DOHH2 (cell line): ENCODE results near the gene CNN3.

Experiments
- H3F3A ChIP-seq: fragments of 200-600 bp; sonication (generic), shearing (Covaris generic); 2 replicates; pipeline ENCODE4 v1.6.0; 2016; ENCODE audit warnings: antibody characterized with exemption, mild to moderate bottlenecking; ENCODE audit not compliant: control insufficient read depth, insufficient read depth
- H3K27ac ChIP-seq: fragments of 200-600 bp; sonication (generic); 2 replicates; pipeline ENCODE4 v1.5.1; 2014; ENCODE audit warnings: low read depth, mild to moderate bottlenecking, low read length, moderate library complexity
- H3K27me3 ChIP-seq: fragments of 200-600 bp; sonication (generic); 2 replicates; pipeline ENCODE4 v1.6.1; 2014; ENCODE audit warnings: mild to moderate bottlenecking, low read length, mixed read lengths; ENCODE audit not compliant: control insufficient read depth
- H3K36me3 ChIP-seq: fragments of 200-600 bp; sonication (generic); 2 replicates; pipeline ENCODE4 v1.6.1; 2014; ENCODE audit warnings: mild to moderate bottlenecking, low read length, moderate library complexity, mixed read lengths; ENCODE audit not compliant: control insufficient read depth
- H3K4me1 ChIP-seq: fragments of 200-600 bp; sonication (generic); 2 replicates; pipeline ENCODE4 v1.6.1; 2014; ENCODE audit warnings: mild to moderate bottlenecking, low read length, mixed read lengths; ENCODE audit not compliant: control insufficient read depth
- H3K4me2 ChIP-seq: fragments of 200-600 bp; sonication (generic); 2 replicates; pipeline ENCODE4 v1.6.0; 2014; ENCODE audit warnings: mild to moderate bottlenecking, low read length, moderate library complexity
- H3K4me3 ChIP-seq: fragments of 200-600 bp; sonication (generic); 2 replicates; pipeline ENCODE4 v1.5.1; 2014; ENCODE audit warnings: mild to moderate bottlenecking, low read length, mixed read lengths
- H3K79me2 ChIP-seq: fragments of 200-600 bp; sonication (generic); 2 replicates; pipeline ENCODE4 v1.6.1; 2014; ENCODE audit warnings: mild to moderate bottlenecking, low read length, mixed read lengths; ENCODE audit not compliant: control insufficient read depth
- H3K9me2 ChIP-seq: fragments of 200-600 bp; sonication (generic); replicated peaks from 2 replicates; pipeline ENCODE4 v1.6.1; 2014; ENCODE audit warnings: mild to moderate bottlenecking, low read length, mixed read lengths; ENCODE audit not compliant: control insufficient read depth
- H3K9me3 ChIP-seq: fragments of 200-600 bp; sonication (generic); 2 replicates; pipeline ENCODE4 v1.6.1; 2014; ENCODE audit warnings: antibody characterized with exemption, low read length, mixed read lengths; ENCODE audit not compliant: control insufficient read depth, insufficient read depth
- H4K20me1 ChIP-seq: fragments of 200-600 bp; sonication (generic); 2 replicates; pipeline ENCODE4 v1.6.0; 2014; ENCODE audit warnings: low read depth, mild to moderate bottlenecking, antibody characterized with exemption, low read length, moderate library complexity; ENCODE audit not compliant: control insufficient read depth, insufficient read depth
- EZH2phosphoT487 ChIP-seq: fragments of 200-600 bp; sonication (generic); IDR thresholded peaks from 2 replicates; pipeline ENCODE4 v1.6.1; 2017; ENCODE audit warnings: borderline replicate concordance, mild to moderate bottlenecking, antibody characterized with exemption, low read length, moderate library complexity, mixed read lengths
- TF ChIP-seq, protein P1 (sequence below): fragments of 200-600 bp; sonication (generic); IDR thresholded peaks from one replicate; pipeline ENCODE4 v1.5.1; 2014; ENCODE audit warnings: antibody characterized with exemption, mild to moderate bottlenecking, low read depth, low read length; ENCODE audit not compliant: poor library complexity, severe bottlenecking

CNN3 gene

GRCh38 chr1:94953107-94953506 lies 26.2 kb upstream of the CNN3 start:
- Histone ChIP-seq H4K20me1 (no peaks in the 10 kb centered on the region), H3K4me3 (no peak overlapping the region), H3F3A (no peaks in the 10 kb centered on the region), H3K4me2 (no peak overlapping the region), H3K9me3 (no peaks in the 10 kb centered on the region), H3K27ac (no peak overlapping the region), H3K27me3 (no peaks in the 10 kb centered on the region), H3K4me1 (no peaks in the 10 kb centered on the region), H3K79me2 (no peaks in the 10 kb centered on the region), H3K9me2 (no peaks in the 10 kb centered on the region), H3K36me3 (no peaks in the 10 kb centered on the region)
- no peak for TF ChIP-seq EZH2phosphoT487
- TF ChIP-seq, protein P1, sequence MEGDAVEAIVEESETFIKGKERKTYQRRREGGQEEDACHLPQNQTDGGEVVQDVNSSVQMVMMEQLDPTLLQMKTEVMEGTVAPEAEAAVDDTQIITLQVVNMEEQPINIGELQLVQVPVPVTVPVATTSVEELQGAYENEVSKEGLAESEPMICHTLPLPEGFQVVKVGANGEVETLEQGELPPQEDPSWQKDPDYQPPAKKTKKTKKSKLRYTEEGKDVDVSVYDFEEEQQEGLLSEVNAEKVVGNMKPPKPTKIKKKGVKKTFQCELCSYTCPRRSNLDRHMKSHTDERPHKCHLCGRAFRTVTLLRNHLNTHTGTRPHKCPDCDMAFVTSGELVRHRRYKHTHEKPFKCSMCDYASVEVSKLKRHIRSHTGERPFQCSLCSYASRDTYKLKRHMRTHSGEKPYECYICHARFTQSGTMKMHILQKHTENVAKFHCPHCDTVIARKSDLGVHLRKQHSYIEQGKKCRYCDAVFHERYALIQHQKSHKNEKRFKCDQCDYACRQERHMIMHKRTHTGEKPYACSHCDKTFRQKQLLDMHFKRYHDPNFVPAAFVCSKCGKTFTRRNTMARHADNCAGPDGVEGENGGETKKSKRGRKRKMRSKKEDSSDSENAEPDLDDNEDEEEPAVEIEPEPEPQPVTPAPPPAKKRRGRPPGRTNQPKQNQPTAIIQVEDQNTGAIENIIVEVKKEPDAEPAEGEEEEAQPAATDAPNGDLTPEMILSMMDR: no peak

DNA sequence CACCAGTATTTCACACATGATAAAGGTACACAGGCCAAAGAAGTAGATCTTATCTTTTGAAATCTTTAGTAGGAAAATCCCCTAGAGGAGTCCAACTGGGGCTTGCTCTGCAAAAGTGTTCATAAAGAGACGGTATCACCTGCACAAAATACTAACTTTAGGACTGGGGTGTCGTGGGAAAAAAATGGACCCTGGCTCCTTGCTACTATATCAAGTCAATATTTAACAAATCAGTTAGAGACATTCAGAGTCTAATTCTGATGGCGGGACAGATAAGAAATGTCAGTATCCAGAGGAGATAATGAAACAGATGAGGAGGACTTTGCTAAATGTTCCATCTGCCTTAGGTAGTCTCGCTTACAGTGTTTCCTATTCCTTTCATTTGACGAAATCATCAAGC lies 25.6 kb upstream of the CNN3 start:
- Histone ChIP-seq H3K9me3 (no peaks in the 10 kb centered on the region), H3K4me1 (no peaks in the 10 kb centered on the region), H3K27me3 (no peaks in the 10 kb centered on the region), H3K79me2 (no peaks in the 10 kb centered on the region), H3K9me2 (no peaks in the 10 kb centered on the region), H4K20me1 (no peaks in the 10 kb centered on the region), H3K27ac (no peak overlapping the region), H3F3A (no peaks in the 10 kb centered on the region), H3K36me3 (no peaks in the 10 kb centered on the region), H3K4me2 (no peak overlapping the region), H3K4me3 (no peak overlapping the region)
- TF ChIP-seq, protein P1: no peak
- TF ChIP-seq EZH2phosphoT487: no peak

- H3F3A ChIP-seq: no peaks in the 10 kb centered on the region
- no peak overlapping the region for H3K4me2 ChIP-seq
- TF ChIP-seq, protein P1: no peak
- TF ChIP-seq EZH2phosphoT487: no peak
- no peaks in the 10 kb centered on the region for H3K36me3 ChIP-seq
- no peaks in the 10 kb centered on the region for H3K9me3 ChIP-seq
- no peaks in the 10 kb centered on the region for H3K79me2 ChIP-seq
- H3K27ac ChIP-seq: no peak overlapping the region
- no peaks in the 10 kb centered on the region for H3K9me2 ChIP-seq
- H3K4me3 ChIP-seq: no peak overlapping the region
- H3K4me1 ChIP-seq: no peaks in the 10 kb centered on the region
- no peaks in the 10 kb centered on the region for H4K20me1 ChIP-seq
- H3K27me3 ChIP-seq: no peaks in the 10 kb centered on the region
Measured at GRCh38 chr1:94951509-94952208, 24.7 kb upstream of the CNN3 start.
